Epithelial cell of esophagus (primary cell): ENCODE data around the gene LRP1.

ENCODE experiments used
- DNase-seq: peaks from one replicate; pipeline ENCODE4 v3.0.0; 2010; ENCODE audit warnings: low read depth
- H3K4me3 ChIP-seq: 2 replicates; pipeline ENCODE4 v1.5.1; 2011; ENCODE audit warnings: mild to moderate bottlenecking, low read length, control low read depth
- TF ChIP-seq, protein P1 (sequence below): IDR thresholded peaks from 2 replicates; pipeline ENCODE4 v1.5.1; 2011; ENCODE audit warnings: low read depth, mild to moderate bottlenecking, low read length, control low read depth, inconsistent platforms; ENCODE audit not compliant: insufficient read depth; ENCODE audit errors: missing control alignments

The LRP1 gene

DNA sequence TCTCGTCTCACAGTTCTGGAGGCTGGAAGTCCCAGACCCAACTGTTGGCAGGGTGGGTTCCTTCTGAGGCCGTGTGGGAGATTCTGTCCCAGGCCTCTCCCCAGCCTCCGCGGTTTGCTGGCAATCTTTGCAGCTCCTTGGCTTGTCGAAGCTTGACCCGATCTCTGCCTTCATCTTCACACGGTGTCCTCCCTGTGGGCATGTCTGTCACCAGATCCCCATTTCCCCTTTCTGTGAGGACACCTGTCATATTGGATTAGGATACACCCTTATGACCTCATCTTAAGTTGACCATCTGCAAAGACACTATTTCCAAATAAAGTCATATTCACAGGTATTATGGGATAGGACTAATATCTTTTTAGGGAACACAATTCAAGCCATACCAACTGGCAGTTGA, 41.7 kb downstream of the LRP1 start:
- H3K4me3 ChIP-seq, result no peak overlapping the region
- TF ChIP-seq, protein P1, sequence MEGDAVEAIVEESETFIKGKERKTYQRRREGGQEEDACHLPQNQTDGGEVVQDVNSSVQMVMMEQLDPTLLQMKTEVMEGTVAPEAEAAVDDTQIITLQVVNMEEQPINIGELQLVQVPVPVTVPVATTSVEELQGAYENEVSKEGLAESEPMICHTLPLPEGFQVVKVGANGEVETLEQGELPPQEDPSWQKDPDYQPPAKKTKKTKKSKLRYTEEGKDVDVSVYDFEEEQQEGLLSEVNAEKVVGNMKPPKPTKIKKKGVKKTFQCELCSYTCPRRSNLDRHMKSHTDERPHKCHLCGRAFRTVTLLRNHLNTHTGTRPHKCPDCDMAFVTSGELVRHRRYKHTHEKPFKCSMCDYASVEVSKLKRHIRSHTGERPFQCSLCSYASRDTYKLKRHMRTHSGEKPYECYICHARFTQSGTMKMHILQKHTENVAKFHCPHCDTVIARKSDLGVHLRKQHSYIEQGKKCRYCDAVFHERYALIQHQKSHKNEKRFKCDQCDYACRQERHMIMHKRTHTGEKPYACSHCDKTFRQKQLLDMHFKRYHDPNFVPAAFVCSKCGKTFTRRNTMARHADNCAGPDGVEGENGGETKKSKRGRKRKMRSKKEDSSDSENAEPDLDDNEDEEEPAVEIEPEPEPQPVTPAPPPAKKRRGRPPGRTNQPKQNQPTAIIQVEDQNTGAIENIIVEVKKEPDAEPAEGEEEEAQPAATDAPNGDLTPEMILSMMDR, result no peak
- peak; percentile 34 for DNase-seq

DNA sequence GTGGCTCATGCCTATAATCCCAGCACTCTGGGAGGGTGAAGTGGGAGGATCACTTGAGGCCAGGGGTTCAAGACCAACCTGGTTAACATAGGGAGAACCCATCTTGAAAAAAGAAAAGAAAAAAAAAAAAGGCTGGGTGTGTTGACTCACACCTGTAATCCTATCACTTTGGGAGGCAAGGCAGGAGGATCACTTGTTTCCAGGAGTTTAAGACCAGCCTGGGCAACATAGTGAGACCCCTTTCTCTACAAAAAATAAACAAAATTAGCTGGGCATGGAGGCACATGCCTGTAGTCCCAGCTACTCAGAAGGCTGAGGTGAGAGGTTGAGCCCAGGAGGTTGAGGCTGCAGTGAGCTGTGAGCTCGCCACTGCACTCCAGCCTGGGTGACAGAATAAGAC, 42.1 kb downstream of the LRP1 start:
- no peak for DNase-seq
- TF ChIP-seq, protein P1, result no peak
- no peak overlapping the region for H3K4me3 ChIP-seq

DNA sequence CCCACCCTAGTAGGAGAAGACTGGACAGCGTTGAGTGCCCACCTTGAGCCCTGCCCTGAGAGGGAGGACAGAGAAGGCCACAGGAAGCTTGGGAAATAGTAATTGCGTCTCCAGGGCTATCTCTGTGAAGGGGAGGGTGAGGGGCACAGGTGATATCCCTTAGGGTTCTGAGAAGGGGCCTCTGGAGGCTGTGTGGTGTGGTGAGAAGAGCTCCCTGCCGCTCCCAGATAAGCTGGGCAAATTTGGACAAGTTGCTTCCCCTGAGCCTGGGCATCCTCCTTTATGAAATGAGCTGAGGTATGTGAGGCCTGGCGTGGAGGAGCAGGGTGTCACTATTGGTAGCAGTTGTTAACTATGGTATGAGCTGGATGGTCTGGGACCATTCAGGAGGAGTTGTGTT, 42.6 kb downstream of the LRP1 start:
- DNase-seq, result no peak
- TF ChIP-seq, protein P1, result no peak
- H3K4me3 ChIP-seq, result no peak overlapping the region

DNA sequence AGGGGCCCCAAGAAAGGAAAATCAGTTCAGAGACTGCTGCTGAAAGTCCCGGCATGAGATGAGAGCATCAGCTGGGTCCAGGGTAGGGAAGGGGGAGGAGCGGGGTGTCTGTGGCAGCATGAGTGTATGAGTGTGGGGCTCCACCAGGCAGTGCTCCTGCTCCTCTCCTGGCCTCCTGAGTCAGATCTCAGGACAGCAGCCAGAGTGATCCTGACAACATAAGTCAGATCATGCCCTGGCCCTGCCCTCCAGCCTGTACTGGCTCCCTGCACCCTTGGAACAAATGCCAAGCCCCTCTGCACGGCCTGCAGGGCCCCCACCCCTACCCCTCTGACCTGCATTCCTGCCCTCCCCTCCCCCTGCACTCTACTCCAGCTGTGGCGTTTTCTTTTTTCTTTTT, 43.4 kb downstream of the LRP1 start:
- no peak overlapping the region for H3K4me3 ChIP-seq
- DNase-seq, result no peak
- TF ChIP-seq, protein P1, result no peak

DNA sequence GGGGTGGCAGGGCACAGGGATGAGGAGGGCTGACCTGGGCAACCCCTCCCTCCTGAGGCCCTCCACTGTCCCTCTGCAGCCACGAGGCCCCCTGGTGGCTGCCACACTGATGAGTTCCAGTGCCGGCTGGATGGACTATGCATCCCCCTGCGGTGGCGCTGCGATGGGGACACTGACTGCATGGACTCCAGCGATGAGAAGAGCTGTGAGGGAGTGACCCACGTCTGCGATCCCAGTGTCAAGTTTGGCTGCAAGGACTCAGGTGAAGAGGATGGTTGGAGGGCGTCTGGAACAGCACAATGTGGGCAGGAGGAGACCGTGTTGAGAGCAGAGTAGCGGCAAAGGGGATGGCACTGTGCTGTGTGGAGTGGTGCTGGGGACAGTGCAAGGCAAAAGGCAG, 44.8 kb downstream of the LRP1 start:
- TF ChIP-seq, protein P1, result peak; percentile 49
- no peak for DNase-seq
- no peak overlapping the region for H3K4me3 ChIP-seq

DNA sequence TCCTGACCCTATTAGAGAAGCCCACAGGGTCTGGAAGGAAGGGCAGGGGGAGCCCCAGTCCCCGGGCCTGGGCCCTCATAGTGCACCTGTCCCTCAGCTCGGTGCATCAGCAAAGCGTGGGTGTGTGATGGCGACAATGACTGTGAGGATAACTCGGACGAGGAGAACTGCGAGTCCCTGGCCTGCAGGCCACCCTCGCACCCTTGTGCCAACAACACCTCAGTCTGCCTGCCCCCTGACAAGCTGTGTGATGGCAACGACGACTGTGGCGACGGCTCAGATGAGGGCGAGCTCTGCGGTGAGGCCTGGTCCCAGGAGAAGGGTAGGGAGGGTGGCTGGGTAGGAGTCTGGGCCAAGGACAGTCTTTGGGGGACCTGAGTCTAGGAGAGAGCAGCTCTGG, 45.4 kb downstream of the LRP1 start:
- no peak for DNase-seq
- H3K4me3 ChIP-seq, result no peak overlapping the region
- TF ChIP-seq, protein P1, result no peak

DNA sequence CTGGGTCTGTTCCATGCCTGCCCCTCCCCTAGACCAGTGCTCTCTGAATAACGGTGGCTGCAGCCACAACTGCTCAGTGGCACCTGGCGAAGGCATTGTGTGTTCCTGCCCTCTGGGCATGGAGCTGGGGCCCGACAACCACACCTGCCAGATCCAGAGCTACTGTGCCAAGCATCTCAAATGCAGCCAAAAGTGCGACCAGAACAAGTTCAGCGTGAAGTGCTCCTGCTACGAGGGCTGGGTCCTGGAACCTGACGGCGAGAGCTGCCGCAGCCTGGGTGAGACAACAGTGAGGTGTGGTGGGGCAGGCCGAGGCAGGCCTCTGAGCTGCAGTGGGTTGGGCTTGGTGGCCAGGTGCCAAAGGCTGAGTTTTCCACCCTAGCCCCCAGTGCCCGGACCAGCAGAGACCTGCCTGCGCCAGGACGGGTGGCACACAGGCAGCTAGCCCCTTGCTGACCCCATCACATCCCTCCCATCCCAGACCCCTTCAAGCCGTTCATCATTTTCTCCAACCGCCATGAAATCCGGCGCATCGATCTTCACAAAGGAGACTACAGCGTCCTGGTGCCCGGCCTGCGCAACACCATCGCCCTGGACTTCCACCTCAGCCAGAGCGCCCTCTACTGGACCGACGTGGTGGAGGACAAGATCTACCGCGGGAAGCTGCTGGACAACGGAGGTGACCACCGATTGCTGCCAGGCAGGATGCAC, 47.3 kb downstream of the LRP1 start:
- peak overlapping the region; percentile 26 for H3K4me3 ChIP-seq
- TF ChIP-seq, protein P1, result peak; percentile 83
- DNase-seq, result peak; percentile 99
